ENCODE results near the gene DUSP28.
"Not testable (repeated sequence)": the region's sequence is repeated elsewhere in the genome, so short reads cannot be mapped to it uniquely, and the experiment has no call there.

Gene DUSP28

GRCh38 chr2:240528406-240529040 is 31.6 kb upstream of the DUSP28 start:
- no peak for DNase-seq

- no peak for DNase-seq
Measured at GRCh38 chr2:240529344-240529999, 30.7 kb upstream of the DUSP28 start.

GRCh38 chr2:240530181-240530580 is 30.0 kb upstream of the DUSP28 start:
- DNase-seq: no peak

GRCh38 chr2:240531038-240531437 is 29.1 kb upstream of the DUSP28 start:
- DNase-seq: no peak

- no peak for DNase-seq
Measured at GRCh38 chr2:240532031-240532775, 28.0 kb upstream of the DUSP28 start.

GRCh38 chr2:240538031-240538780 is 22.0 kb upstream of the DUSP28 start:
- DNase-seq: no peak

GRCh38 chr2:240539101-240539500 is 21.1 kb upstream of the DUSP28 start:
- DNase-seq: not testable (repeated sequence)

- DNase-seq: no peak
Measured at GRCh38 chr2:240539906-240540305, 20.3 kb upstream of the DUSP28 start.

GRCh38 chr2:240551288-240551687 is 8.9 kb upstream of the DUSP28 start:
- no peak for DNase-seq

GRCh38 chr2:240551811-240552210 is 8.3 kb upstream of the DUSP28 start:
- no peak for DNase-seq

GRCh38 chr2:240553956-240554480 is 6.1 kb upstream of the DUSP28 start:
- no peak for DNase-seq

GRCh38 chr2:240554767-240555493 is 5.2 kb upstream of the DUSP28 start:
- no peak for DNase-seq

GRCh38 chr2:240555541-240556250 is 4.5 kb upstream of the DUSP28 start:
- DNase-seq: no peak

GRCh38 chr2:240556553-240557100 is 3.5 kb upstream of the DUSP28 start:
- no peak for DNase-seq

- no peak for DNase-seq
Measured at GRCh38 chr2:240557101-240557751, 2.9 kb upstream of the DUSP28 start.

- DNase-seq: no peak
Measured at GRCh38 chr2:240557808-240558207, 2.3 kb upstream of the DUSP28 start, which contains the start of gene ANKMY1. Gene ANKMY1 (minus strand): TSS chr2:240557988. CDS start chr2:240557335, 653 bp downstream.

- DNase-seq: no peak
Measured at GRCh38 chr2:240558236-240558761, 1.9 kb upstream of the DUSP28 start.

GRCh38 chr2:240559286-240559685 is 871 bp upstream of the DUSP28 start:
- DNase-seq: no peak

GRCh38 chr2:240560480-240561324 is 545 bp downstream of the DUSP28 start:
- peak; percentile 96 for DNase-seq
